SK-N-SH (cell line): Measurements from ENCODE around the gene SLAMF9. TPM values are rescaled to one million over a fixed set of nuclear protein-coding genes. Genes with fewer than 3 reads are reported as not detected.

ENCODE experiments used
- CTCF ChIA-PET: fragments of 300-600, 350-600 bp; formaldehyde crosslinking; extraction: SDS; loops from one replicate; lab custom pipeline; 2021; lab: Yijun Ruan, JAX
- POLR2A ChIA-PET: fragments of 350-600 bp; sonication (Branson Sonifier 250); formaldehyde crosslinking; extraction: SDS; loops from one replicate; lab custom pipeline; 2020; ENCODE audit warnings: antibody characterized with exemption, inconsistent platforms; lab: Yijun Ruan, JAX
- DNase-seq: peaks from one replicate; pipeline ENCODE4 v3.0.0; 2012
- H2AFZ ChIP-seq: fragments of 200-600 bp; sonication (generic); 2 replicates; pipeline ENCODE4 v1.8.1; 2016; ENCODE audit warnings: antibody characterized with exemption, mild to moderate bottlenecking, low read depth
- H3F3A ChIP-seq: fragments of 200-600 bp; sonication (generic); replicated peaks from 2 replicates; pipeline ENCODE3; 2016; ENCODE audit warnings: antibody characterized with exemption, mild to moderate bottlenecking; ENCODE audit not compliant: insufficient read depth
- H3K27ac ChIP-seq, 2 experiments: fragments of 200-500 bp in 1 of 2; fragments of 200-600 bp in 1 of 2; sonication (Bioruptor generic) in 1 of 2; sonication (generic), shearing (Covaris generic) in 1 of 2; 2 replicates each; pipeline versions ENCODE4 v1.5.1 to v1.6.1; 2014 to 2016; ENCODE audit warnings: low read depth in 2 of 2, inconsistent platforms in 1 of 2, low read length in 1 of 2, mild to moderate bottlenecking in 1 of 2, mixed read lengths in 1 of 2
- H3K27me3 ChIP-seq: fragments of 200-600 bp; sonication (generic), shearing (Covaris generic); 2 replicates; pipeline ENCODE4 v1.6.1; 2016; ENCODE audit warnings: mixed run types; ENCODE audit not compliant: insufficient read depth
- H3K36me3 ChIP-seq, 2 experiments: fragments of 200-500 bp in 1 of 2; fragments of 200-600 bp in 1 of 2; sonication (Bioruptor generic) in 1 of 2; sonication (generic) in 1 of 2; replicated peaks in 1 of 2; 2 replicates each; pipeline versions ENCODE3 to v1.5.1; 2014 to 2016; ENCODE audit warnings: low read length in 1 of 2, mild to moderate bottlenecking in 1 of 2; ENCODE audit not compliant: insufficient read depth in 2 of 2, control insufficient read depth in 1 of 2
- H3K4me1 ChIP-seq, 2 experiments: fragments of 200-500 bp in 1 of 2; fragments of 200-600 bp in 1 of 2; sonication (Bioruptor generic) in 1 of 2; sonication (generic), shearing (Covaris generic) in 1 of 2; 2 replicates each; pipeline versions ENCODE4 v1.5.1 to v1.6.1; 2014 to 2016; ENCODE audit warnings: low read depth in 1 of 2, low read length in 1 of 2, mixed run types in 1 of 2; ENCODE audit not compliant: insufficient read depth in 2 of 2, control insufficient read depth in 1 of 2
- H3K4me2 ChIP-seq: fragments of 200-600 bp; sonication (generic), shearing (Covaris generic); 2 replicates; pipeline ENCODE4 v1.6.1; 2017; ENCODE audit warnings: mixed run types
- H3K4me3 ChIP-seq, 2 experiments: fragments of 200-500 bp in 1 of 2; fragments of 200-600 bp in 1 of 2; sonication (Bioruptor generic) in 1 of 2; sonication (generic), shearing (Covaris generic) in 1 of 2; 2 replicates each; pipeline versions ENCODE4 v1.5.1 to v1.8.1; 2014 to 2016; ENCODE audit warnings: low read depth in 2 of 2, inconsistent platforms in 1 of 2, low read length in 1 of 2, mild to moderate bottlenecking in 1 of 2, mixed read lengths in 1 of 2, moderate library complexity in 1 of 2
- H3K79me2 ChIP-seq: fragments of 200-600 bp; sonication (generic); 2 replicates; pipeline ENCODE4 v1.8.1; 2017; ENCODE audit warnings: mild to moderate bottlenecking; ENCODE audit not compliant: insufficient read depth
- H3K9ac ChIP-seq: fragments of 200-600 bp; sonication (generic); 2 replicates; pipeline ENCODE4 v1.6.1; 2017; ENCODE audit warnings: mixed run types
- H3K9me2 ChIP-seq: fragments of 200-600 bp; sonication (generic); 2 replicates; pipeline ENCODE4 v1.6.1; 2017; ENCODE audit warnings: mixed run types
- H3K9me3 ChIP-seq: fragments of 200-600 bp; sonication (generic); 2 replicates; pipeline ENCODE4 v1.6.1; 2017; ENCODE audit warnings: mixed run types, mild to moderate bottlenecking, moderate library complexity
- H4K20me1 ChIP-seq: fragments of 200-600 bp; sonication (generic); 2 replicates; pipeline ENCODE4 v1.6.1; 2017; ENCODE audit warnings: mild to moderate bottlenecking, mixed run types; ENCODE audit not compliant: insufficient read depth
- ELF1 ChIP-seq: IDR thresholded peaks from 2 replicates; pipeline ENCODE4 v1.4.0; 2012
- EZH2phosphoT487 ChIP-seq: fragments of 200-600 bp; sonication (generic); IDR thresholded peaks from 2 replicates; pipeline ENCODE4 v1.6.1; 2017; ENCODE audit warnings: low read depth, mixed run types, mild to moderate bottlenecking, antibody characterized with exemption, moderate library complexity, borderline replicate concordance
- FOSL2 ChIP-seq: IDR thresholded peaks from 2 replicates; pipeline ENCODE4 v1.4.0; 2012; ENCODE audit warnings: low read depth, mild to moderate bottlenecking, moderate library complexity, borderline replicate concordance
- JUND ChIP-seq: IDR thresholded peaks from 2 replicates; pipeline ENCODE4 v1.4.0; 2012
- NFIC ChIP-seq: IDR thresholded peaks from 2 replicates; pipeline ENCODE4 v1.4.0; 2012; ENCODE audit warnings: borderline replicate concordance
- NRF1 ChIP-seq: IDR thresholded peaks from 2 replicates; pipeline ENCODE4 v1.6.1; 2012; ENCODE audit warnings: low read depth, mild to moderate bottlenecking, low read length
- RCOR1 ChIP-seq: fragments of 150-350 bp; IDR thresholded peaks from 2 replicates; pipeline ENCODE4 v1.6.1; 2017; ENCODE audit warnings: antibody characterized with exemption, low read length
- RFX5 ChIP-seq: IDR thresholded peaks from 2 replicates; pipeline ENCODE4 v1.6.1; 2012; ENCODE audit warnings: mild to moderate bottlenecking, improper control_type of control experiment, low read length
- RXRA ChIP-seq: IDR thresholded peaks from 2 replicates; pipeline ENCODE4 v1.4.0; 2012; ENCODE audit warnings: low read depth, mild to moderate bottlenecking, borderline replicate concordance
- SIN3A ChIP-seq: IDR thresholded peaks from 2 replicates; pipeline ENCODE4 v1.6.1; 2012; ENCODE audit warnings: low read depth, mild to moderate bottlenecking, low read length, moderate library complexity, borderline replicate concordance
- WGBS: methylation state at CpG from one replicate; pipeline ENCODE4 v1.1.6; 2017; ENCODE audit warnings: low lambda C conversion rate; 5-methylcytosine and 5-hydroxymethylcytosine counted together
- polyA plus RNA-seq, 3 experiments: library from polyadenylated mRNA; depleted of rRNA; stranded (reverse); fragments of >200 nt; gene quantifications; 2 replicates each; pipeline ENCODE4 v1.2.3, GENCODE V29; 2012
- TF ChIP-seq, protein P1 (sequence below): fragments of 150-350 bp; IDR thresholded peaks from 2 replicates; pipeline ENCODE4 v1.6.1; 2016; ENCODE audit warnings: mild to moderate bottlenecking, low read depth, low read length
- TF ChIP-seq, protein P2 (sequence below): IDR thresholded peaks from 2 replicates; pipeline ENCODE4 v1.4.0; 2012; ENCODE audit warnings: low read depth, borderline replicate concordance
- TF ChIP-seq, protein P3 (sequence below): IDR thresholded peaks from 2 replicates; pipeline ENCODE4 v1.4.0; 2012; ENCODE audit warnings: low read depth
- TF ChIP-seq, protein P4 (sequence below): IDR thresholded peaks from 2 replicates; pipeline ENCODE4; 2012

The SLAMF9 gene
- polyA plus RNA-seq, 1 of the 3 experiments (the other 2 are of a cell fraction) = 0.12 TPM

DNA sequence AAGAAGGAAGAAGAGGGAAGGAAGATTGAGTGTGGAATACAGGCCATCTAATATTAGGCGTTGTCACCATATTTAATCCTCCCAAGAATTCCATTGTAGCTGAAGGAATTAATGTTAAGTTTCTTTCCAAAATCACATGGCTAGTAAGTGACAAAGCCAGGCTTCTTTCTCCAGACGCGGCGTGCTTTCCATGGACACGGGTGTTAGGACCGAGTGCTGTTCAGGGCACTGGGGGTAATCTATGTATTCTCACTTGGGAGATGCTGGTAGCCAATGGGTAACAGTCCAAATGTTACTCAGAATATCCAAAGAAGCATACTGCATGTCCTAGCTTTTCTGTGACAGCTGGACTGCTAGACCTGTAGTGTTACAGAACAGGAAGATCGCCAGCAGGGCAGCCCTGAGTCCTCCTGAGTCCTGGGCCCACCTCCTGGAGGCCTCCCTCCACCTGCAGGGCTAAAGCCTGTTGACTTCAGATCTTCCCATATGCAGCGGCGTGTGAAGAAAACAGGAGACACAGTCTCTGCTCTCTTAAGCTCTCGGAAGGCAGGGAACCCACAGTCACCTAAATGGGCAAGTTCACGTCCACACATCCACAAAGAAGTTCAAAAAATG lies 13.9 kb downstream of the SLAMF9 start:
- H3K9me3 ChIP-seq = no peaks in the 10 kb centered on the region
- H3K4me3 ChIP-seq = no peak overlapping the region
- ChIA-PET POLR2A (no interaction called here), CTCF (interaction anchor here (1.0 to 22.3 kb wide), 5 partner anchors 9 to 66 kb away, joined by 3 to 460 read pairs (median 3); no protein-coding TSS in a partner anchor)
- no peaks in the 10 kb centered on the region for H3K36me3 ChIP-seq
- TF ChIP-seq EZH2phosphoT487 (no peak), NRF1 (no peak), FOSL2 (no peak), JUND (no peak), SIN3A (no peak)
- TF ChIP-seq, protein P1, sequence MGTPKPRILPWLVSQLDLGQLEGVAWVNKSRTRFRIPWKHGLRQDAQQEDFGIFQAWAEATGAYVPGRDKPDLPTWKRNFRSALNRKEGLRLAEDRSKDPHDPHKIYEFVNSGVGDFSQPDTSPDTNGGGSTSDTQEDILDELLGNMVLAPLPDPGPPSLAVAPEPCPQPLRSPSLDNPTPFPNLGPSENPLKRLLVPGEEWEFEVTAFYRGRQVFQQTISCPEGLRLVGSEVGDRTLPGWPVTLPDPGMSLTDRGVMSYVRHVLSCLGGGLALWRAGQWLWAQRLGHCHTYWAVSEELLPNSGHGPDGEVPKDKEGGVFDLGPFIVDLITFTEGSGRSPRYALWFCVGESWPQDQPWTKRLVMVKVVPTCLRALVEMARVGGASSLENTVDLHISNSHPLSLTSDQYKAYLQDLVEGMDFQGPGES = no peak
- TF ChIP-seq, protein P2, sequence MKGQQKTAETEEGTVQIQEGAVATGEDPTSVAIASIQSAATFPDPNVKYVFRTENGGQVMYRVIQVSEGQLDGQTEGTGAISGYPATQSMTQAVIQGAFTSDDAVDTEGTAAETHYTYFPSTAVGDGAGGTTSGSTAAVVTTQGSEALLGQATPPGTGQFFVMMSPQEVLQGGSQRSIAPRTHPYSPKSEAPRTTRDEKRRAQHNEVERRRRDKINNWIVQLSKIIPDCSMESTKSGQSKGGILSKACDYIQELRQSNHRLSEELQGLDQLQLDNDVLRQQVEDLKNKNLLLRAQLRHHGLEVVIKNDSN = no peak
- TF ChIP-seq, protein P3, sequence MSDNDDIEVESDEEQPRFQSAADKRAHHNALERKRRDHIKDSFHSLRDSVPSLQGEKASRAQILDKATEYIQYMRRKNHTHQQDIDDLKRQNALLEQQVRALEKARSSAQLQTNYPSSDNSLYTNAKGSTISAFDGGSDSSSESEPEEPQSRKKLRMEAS = no peak
- WGBS = 98% methylated on average over 10 of the region's 11 CpGs
- no peak overlapping the region for H2AFZ ChIP-seq
- no peaks in the 10 kb centered on the region for H3F3A ChIP-seq
- no peaks in the 10 kb centered on the region for H3K9me2 ChIP-seq
- no peaks in the 10 kb centered on the region for H3K27me3 ChIP-seq
- H3K27ac ChIP-seq = no peak overlapping the region
- no peaks in the 10 kb centered on the region for H4K20me1 ChIP-seq
- no peak for DNase-seq
- no peaks in the 10 kb centered on the region for H3K79me2 ChIP-seq
- H3K4me2 ChIP-seq = no peak overlapping the region
- H3K9ac ChIP-seq = no peak overlapping the region
- H3K4me1 ChIP-seq = peaks cover 0 to 34% of the 10 kb centered on the region in 2 experiments; a peak in 1 of 4 replicates

DNA sequence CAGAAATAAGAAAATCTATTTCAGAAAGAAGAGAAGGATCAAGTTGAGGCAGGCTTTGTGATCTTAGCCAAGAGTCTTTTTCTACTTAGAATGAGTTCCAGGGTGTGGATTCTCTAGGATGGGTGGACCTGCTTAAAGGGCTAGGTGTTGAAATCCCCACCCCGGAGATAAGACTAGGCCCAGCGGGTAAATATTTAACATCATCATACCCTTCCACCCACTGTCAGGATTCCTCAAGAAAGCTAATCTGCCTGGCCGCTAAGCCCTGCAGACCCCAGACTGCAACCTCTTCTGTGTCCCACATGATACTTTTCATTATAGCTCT lies 14.4 kb downstream of the SLAMF9 start:
- CTCF ChIA-PET = interaction anchor here (1.0 to 22.3 kb wide), 6 partner anchors 10 to 146 kb away, joined by 3 to 460 read pairs (median 3); no protein-coding TSS in a partner anchor
- no peak overlapping the region for H3K4me3 ChIP-seq
- TF ChIP-seq, protein P4, sequence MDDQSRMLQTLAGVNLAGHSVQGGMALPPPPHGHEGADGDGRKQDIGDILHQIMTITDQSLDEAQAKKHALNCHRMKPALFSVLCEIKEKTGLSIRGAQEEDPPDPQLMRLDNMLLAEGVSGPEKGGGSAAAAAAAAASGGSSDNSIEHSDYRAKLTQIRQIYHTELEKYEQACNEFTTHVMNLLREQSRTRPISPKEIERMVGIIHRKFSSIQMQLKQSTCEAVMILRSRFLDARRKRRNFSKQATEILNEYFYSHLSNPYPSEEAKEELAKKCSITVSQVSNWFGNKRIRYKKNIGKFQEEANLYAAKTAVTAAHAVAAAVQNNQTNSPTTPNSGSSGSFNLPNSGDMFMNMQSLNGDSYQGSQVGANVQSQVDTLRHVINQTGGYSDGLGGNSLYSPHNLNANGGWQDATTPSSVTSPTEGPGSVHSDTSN = no peak
- TF ChIP-seq NFIC (no peak), RXRA (no peak), ELF1 (no peak), EZH2phosphoT487 (no peak), RFX5 (no peak), RCOR1 (no peak)
- TF ChIP-seq, all 33 proteins: peak for 0
- Histone ChIP-seq H3K9me3 (no peaks in the 10 kb centered on the region), H3K79me2 (no peaks in the 10 kb centered on the region), H3K4me2 (no peak overlapping the region), H2AFZ (no peak overlapping the region), H3K9me2 (no peaks in the 10 kb centered on the region), H3K27me3 (no peaks in the 10 kb centered on the region), H3K9ac (no peak overlapping the region), H3K27ac (no peak overlapping the region), H3F3A (no peaks in the 10 kb centered on the region), H4K20me1 (no peaks in the 10 kb centered on the region), H3K4me1 (peaks cover 0 to 31% of the 10 kb centered on the region in 2 experiments; a peak in 1 of 4 replicates), H3K36me3 (no peaks in the 10 kb centered on the region)
- WGBS = 77% methylated on average over 3 of the region's 3 CpGs
- DNase-seq = no peak
- POLR2A ChIA-PET = no interaction called here
